H9 (cell line): Measurements from ENCODE around the gene MYLK4. TPM values are rescaled to one million over a fixed set of nuclear protein-coding genes. Genes with fewer than 3 reads are reported as not detected.

Experiments
- DNase-seq: peaks from one replicate; pipeline ENCODE4 v3.0.0-alpha.2; 2017
- H2AFZ ChIP-seq: one replicate; pipeline ENCODE4 v1.6.1; 2013; ENCODE audit warnings: mild to moderate bottlenecking, low read length, control low read depth, moderate library complexity
- H2AK5ac ChIP-seq: 2 replicates; pipeline ENCODE4 v1.6.1; 2013; ENCODE audit warnings: low read length, control low read depth, mixed read lengths; ENCODE audit not compliant: insufficient read length
- H2BK120ac ChIP-seq: one replicate; pipeline ENCODE4 v1.6.1; 2013; ENCODE audit warnings: low read depth, mild to moderate bottlenecking, low read length, control low read depth, inconsistent platforms; ENCODE audit not compliant: poor library complexity, severe bottlenecking
- H2BK12ac ChIP-seq: 2 replicates; pipeline ENCODE4 v1.6.1; 2013; ENCODE audit warnings: low read length, control low read depth, mixed read lengths, low read depth; ENCODE audit not compliant: insufficient read length
- H2BK15ac ChIP-seq: 2 replicates; pipeline ENCODE4 v1.6.1; 2013; ENCODE audit warnings: low read depth, low read length, control low read depth
- H2BK20ac ChIP-seq: one replicate; pipeline ENCODE4 v1.6.1; 2013; ENCODE audit warnings: low read depth, mild to moderate bottlenecking, low read length, control low read depth, inconsistent platforms; ENCODE audit not compliant: poor library complexity, severe bottlenecking
- H2BK5ac ChIP-seq: 2 replicates; pipeline ENCODE4 v1.6.1; 2013; ENCODE audit warnings: low read length, control low read depth, mixed read lengths; ENCODE audit not compliant: insufficient read length
- H3K14ac ChIP-seq: 2 replicates; pipeline ENCODE4 v1.6.1; 2013; ENCODE audit warnings: low read length, control low read depth; ENCODE audit not compliant: insufficient read depth
- H3K18ac ChIP-seq: 2 replicates; pipeline ENCODE4 v1.6.1; 2013; ENCODE audit warnings: low read depth, mild to moderate bottlenecking, mixed read lengths, low read length, control low read depth; ENCODE audit not compliant: insufficient read length
- H3K23ac ChIP-seq: 2 replicates; pipeline ENCODE4 v1.6.1; 2013; ENCODE audit warnings: low read length, control low read depth, mixed read lengths, low read depth; ENCODE audit not compliant: insufficient read length
- H3K23me2 ChIP-seq: 2 replicates; pipeline ENCODE4 v1.6.1; 2013; ENCODE audit warnings: low read depth, mild to moderate bottlenecking, mixed read lengths, low read length, control low read depth; ENCODE audit not compliant: insufficient read length, poor library complexity, severe bottlenecking
- H3K27ac ChIP-seq: 2 replicates; pipeline ENCODE4 v1.5.1; 2013; ENCODE audit warnings: low read length, control low read depth, mixed read lengths, low read depth; ENCODE audit not compliant: insufficient read length
- H3K27me3 ChIP-seq: 2 replicates; pipeline ENCODE4 v1.6.1; 2013; ENCODE audit warnings: low read length, control low read depth, inconsistent platforms; ENCODE audit not compliant: insufficient read depth
- H3K4ac ChIP-seq: 2 replicates; pipeline ENCODE4 v1.6.1; 2013; ENCODE audit warnings: low read depth, mild to moderate bottlenecking, control low read depth, inconsistent platforms, low read length, moderate library complexity
- H3K4me1 ChIP-seq: 2 replicates; pipeline ENCODE4 v1.6.1; 2013; ENCODE audit warnings: low read length, control low read depth, inconsistent platforms; ENCODE audit not compliant: insufficient read depth
- H3K4me2 ChIP-seq: 2 replicates; pipeline ENCODE4 v1.6.1; 2013; ENCODE audit warnings: low read length, control low read depth, mixed read lengths; ENCODE audit not compliant: insufficient read length, insufficient read depth
- H3K56ac ChIP-seq: 2 replicates; pipeline ENCODE4 v1.6.1; 2013; ENCODE audit warnings: low read depth, mild to moderate bottlenecking, mixed read lengths, low read length, control low read depth; ENCODE audit not compliant: insufficient read length
- H3K79me1 ChIP-seq: 2 replicates; pipeline ENCODE4 v1.6.1; 2013; ENCODE audit warnings: low read depth, mild to moderate bottlenecking, moderate library complexity, low read length, control low read depth, inconsistent platforms; ENCODE audit not compliant: insufficient read depth, poor library complexity, severe bottlenecking
- H3K79me2 ChIP-seq: 2 replicates; pipeline ENCODE4 v1.6.1; 2013; ENCODE audit warnings: low read length, control low read depth, inconsistent platforms; ENCODE audit not compliant: insufficient read depth
- H3K9ac ChIP-seq: 2 replicates; pipeline ENCODE4 v1.6.1; 2013; ENCODE audit warnings: low read length, control low read depth, mixed read lengths; ENCODE audit not compliant: insufficient read length; ENCODE audit errors: extremely low read depth
- H3K9me3 ChIP-seq: one replicate; pipeline ENCODE4 v1.6.1; 2013; ENCODE audit warnings: low read depth, low read length, inconsistent platforms; ENCODE audit not compliant: control insufficient read depth
- H3T11ph ChIP-seq: one replicate; pipeline ENCODE4 v1.6.1; 2013; ENCODE audit warnings: mild to moderate bottlenecking, low read length, control low read depth, inconsistent platforms
- H4K20me1 ChIP-seq: one replicate; pipeline ENCODE4 v1.6.1; 2013; ENCODE audit not compliant: control insufficient read depth, insufficient read length, insufficient read depth
- H4K5ac ChIP-seq: 2 replicates; pipeline ENCODE4 v1.6.1; 2013; ENCODE audit warnings: low read depth, mild to moderate bottlenecking, mixed read lengths, low read length, control low read depth; ENCODE audit not compliant: insufficient read length
- H4K8ac ChIP-seq: replicated peaks from 2 replicates; pipeline ENCODE4 v1.6.1; 2013; ENCODE audit warnings: low read length, control low read depth, mixed read lengths, low read depth; ENCODE audit not compliant: insufficient read length
- H4K91ac ChIP-seq: 2 replicates; pipeline ENCODE4 v1.6.1; 2013; ENCODE audit warnings: low read depth, mild to moderate bottlenecking, moderate library complexity, mixed read lengths, low read length, control low read depth; ENCODE audit not compliant: insufficient read length
- H3K27ac Mint-ChIP-seq, 3 experiments: 2 replicates in 2 of 3; 3 replicates in 1 of 3; pipeline ENCODE4 v1.8.0; 2020 to 2021; ENCODE audit warnings: mixed read lengths in 3 of 3, mild to moderate bottlenecking in 1 of 3, moderate library complexity in 1 of 3
- H3K27me3 Mint-ChIP-seq: 2 replicates; pipeline ENCODE4 v1.8.0; 2021; ENCODE audit warnings: low read depth, mild to moderate bottlenecking, moderate library complexity, mixed read lengths
- H3K36me3 Mint-ChIP-seq, 3 experiments: 2 replicates in 2 of 3; 3 replicates in 1 of 3; pipeline ENCODE4 v1.8.0; 2020 to 2021; ENCODE audit warnings: low read depth in 3 of 3, mixed read lengths in 3 of 3; ENCODE audit not compliant: insufficient read depth in 1 of 3
- H3K4me1 Mint-ChIP-seq, 2 experiments: 2 replicates each; pipeline ENCODE4 v1.8.0; 2020; ENCODE audit warnings: mixed read lengths in 2 of 2
- H3K4me3 Mint-ChIP-seq, 2 experiments: 2 replicates in 1 of 2; 3 replicates in 1 of 2; pipeline ENCODE4 v1.8.0; 2020 to 2021; ENCODE audit warnings: mild to moderate bottlenecking in 2 of 2, mixed read lengths in 2 of 2, moderate library complexity in 1 of 2
- H3K9me3 Mint-ChIP-seq, 2 experiments: 2 replicates in 1 of 2; 3 replicates in 1 of 2; pipeline ENCODE4 v1.8.0; 2020; ENCODE audit warnings: mild to moderate bottlenecking in 2 of 2, mixed read lengths in 2 of 2, moderate library complexity in 1 of 2
- CTCF ChIP-seq: fragments of 200-600 bp; sonication (generic); conservative IDR thresholded peaks from 3 replicates; pipeline ENCODE4 v1.8.0; 2021; ENCODE audit warnings: antibody characterized with exemption, mild to moderate bottlenecking
- WGBS: extraction: QIAGEN DNeasy Blood & Tissue Kit; methylation state at CpG from one replicate; pipeline ENCODE4 v1.1.7; 2013; ENCODE audit warnings: missing lambda C conversion rate, low lambda C conversion rate, mixed read lengths; ENCODE audit not compliant: insufficient read length; ENCODE audit errors: extremely low coverage; 5-methylcytosine and 5-hydroxymethylcytosine counted together
- total RNA-seq: library from RNA; stranded (reverse); gene quantifications from 2 replicates; pipeline ENCODE4 v1.2.1, GENCODE V29; 2021

Gene MYLK4
- total RNA-seq, 1 experiment from 2014 or later, result 0.28 TPM

- no peaks in the 10 kb centered on the region for H3K79me2 ChIP-seq
- H3K4ac ChIP-seq, result no peak overlapping the region
- H3K18ac ChIP-seq, result no peak overlapping the region
- no peaks in the 10 kb centered on the region for H4K20me1 ChIP-seq
- H2BK12ac ChIP-seq, result no peak overlapping the region
- H2BK15ac ChIP-seq, result no peak overlapping the region
- H3T11ph ChIP-seq, result no peak overlapping the region
- no peak overlapping the region for H4K91ac ChIP-seq
- no peak overlapping the region for H2AFZ ChIP-seq
- Mint-ChIP-seq H3K4me1 (peaks cover 27 to 29% of the 10 kb centered on the region in 2 experiments), H3K9me3 (no peaks in the 10 kb centered on the region), H3K4me3 (no peak overlapping the region), H3K36me3 (no peaks in the 10 kb centered on the region), H3K27ac (no peak overlapping the region), H3K27me3 (peaks cover 7% of the 10 kb centered on the region)
- no peak overlapping the region for H3K14ac ChIP-seq
- H3K56ac ChIP-seq, result no peak overlapping the region
- H4K8ac ChIP-seq, result no peak overlapping the region
- no peaks in the 10 kb centered on the region for H3K79me1 ChIP-seq
- H3K4me2 ChIP-seq, result no peak overlapping the region
- H3K27ac ChIP-seq, result no peak overlapping the region
- no peaks in the 10 kb centered on the region for H3K9me3 ChIP-seq
- no peak overlapping the region for H2BK20ac ChIP-seq
- no peak overlapping the region for H2BK5ac ChIP-seq
- H3K9ac ChIP-seq, result no peak overlapping the region
- H2BK120ac ChIP-seq, result no peak overlapping the region
- H4K5ac ChIP-seq, result no peak overlapping the region
- DNase-seq, result no peak
- H3K27me3 ChIP-seq, result no peaks in the 10 kb centered on the region
- no peak overlapping the region for H3K23ac ChIP-seq
- H2AK5ac ChIP-seq, result no peak overlapping the region
- no peaks in the 10 kb centered on the region for H3K4me1 ChIP-seq
- H3K23me2 ChIP-seq, result no peaks in the 10 kb centered on the region
- TF ChIP-seq CTCF, result no peak
- no CpG with 5 or more reads among the region's 8 CpGs for WGBS
Measured at GRCh38 chr6:2748183-2748582, 2.5 kb downstream of the MYLK4 start.
